Panc1 (cell line): Measurements from ENCODE around the gene LZTS3. TPM values are rescaled to one million over a fixed set of nuclear protein-coding genes. Genes with fewer than 3 reads are reported as not detected.

Source experiments
- ATAC-seq: fragments of 200-7000 bp; cut with Tn5 transposase; 2 replicates; pipeline ENCODE4 v1.9.1; 2020; ENCODE audit warnings: mild to moderate bottlenecking, moderate library complexity
- BruUV-seq: library from RNA; stranded (reverse); fragments of 400-500 nt; replicated peaks from 2 replicates; lab custom pipeline; 2021; lab: Mats Ljungman, UMichigan
- CTCF ChIA-PET: fragments of 300-600 bp; sonication (Branson Sonifier 250); formaldehyde crosslinking; loops from one replicate; lab custom pipeline; 2022; ENCODE audit warnings: antibody characterized with exemption; lab: Charles Lee
- POLR2A ChIA-PET: fragments of 300-600 bp; sonication (Branson Sonifier 250); formaldehyde crosslinking; loops from one replicate; lab custom pipeline; 2022; ENCODE audit warnings: antibody characterized with exemption; lab: Charles Lee
- DNase-seq: peaks from one replicate; pipeline ENCODE4 v3.0.0-alpha.2; 2010; ENCODE audit warnings: low read depth, low spot score
- H3K27ac ChIP-seq: 2 replicates; pipeline ENCODE4 v1.5.1; 2011; ENCODE audit warnings: mild to moderate bottlenecking, low read length, inconsistent platforms
- H3K27me3 ChIP-seq: fragments of 200-500 bp; sonication (Bioruptor generic); 2 replicates; pipeline ENCODE4 v1.6.0; 2014; ENCODE audit warnings: low read length, inconsistent platforms; ENCODE audit not compliant: control insufficient read depth, insufficient read depth
- H3K36me3 ChIP-seq: fragments of 200-500 bp; sonication (Bioruptor generic); 2 replicates; pipeline ENCODE4 v1.5.1; 2014; ENCODE audit warnings: inconsistent platforms, mild to moderate bottlenecking, low read length, moderate library complexity; ENCODE audit not compliant: control insufficient read depth, insufficient read depth
- H3K4me1 ChIP-seq: 2 replicates; pipeline ENCODE4 v1.5.1; 2011; ENCODE audit warnings: inconsistent platforms, mild to moderate bottlenecking, low read length, moderate library complexity; ENCODE audit not compliant: control insufficient read depth, insufficient read depth
- H3K4me3 ChIP-seq, 2 experiments: 2 replicates each; pipeline ENCODE4 v1.5.1; 2011 to 2012; ENCODE audit warnings: low read depth in 2 of 2, low read length in 2 of 2, mild to moderate bottlenecking in 2 of 2, inconsistent platforms in 1 of 2, moderate library complexity in 1 of 2
- H3K9me3 ChIP-seq: fragments of 200-500 bp; sonication (Bioruptor generic); 2 replicates; pipeline ENCODE4 v1.5.1; 2014; ENCODE audit warnings: low read depth, mild to moderate bottlenecking, inconsistent platforms, low read length, moderate library complexity; ENCODE audit not compliant: control insufficient read depth, insufficient read depth
- POLR2AphosphoS5 ChIP-seq: IDR thresholded peaks from 2 replicates; pipeline ENCODE4 v1.6.1; 2012; ENCODE audit warnings: mild to moderate bottlenecking, low read depth, low read length, moderate library complexity
- SIN3A ChIP-seq: IDR thresholded peaks from 2 replicates; pipeline ENCODE4 v1.6.1; 2012; ENCODE audit warnings: low read depth, mild to moderate bottlenecking, low read length, moderate library complexity, borderline replicate concordance; ENCODE audit not compliant: insufficient read depth
- TCF7L2 ChIP-seq: IDR thresholded peaks from 2 replicates; pipeline ENCODE4 v1.6.1; 2011; ENCODE audit warnings: mild to moderate bottlenecking, low read depth, low read length, inconsistent platforms
- in situ Hi-C: cut with HindIII; loops from 2 replicates; pipeline ENCODE4 v1.10.0; 2016; ENCODE audit warnings: low sequenced_read_pairs, low pct_unique_long_range_greater_than_20kb
- intact Hi-C: fragments of 100-400 bp; cut with micrococcal nuclease; formaldehyde crosslinking; loops from one replicate; pipeline ENCODE4 v1.10.0; 2022; ENCODE audit not compliant: unreplicated experiment
- total RNA-seq: library from RNA; stranded (reverse); gene quantifications from one replicate; pipeline ENCODE4 v1.2.1, GENCODE V29; 2021; ENCODE audit not compliant: unreplicated experiment
- TF ChIP-seq, protein P1 (sequence below), 2 experiments: IDR thresholded peaks; 2 replicates each; pipeline ENCODE4 v1.6.1; 2011 to 2012; ENCODE audit warnings: low read depth in 2 of 2, control low read depth in 1 of 2, low read length in 1 of 2, mild to moderate bottlenecking in 1 of 2, moderate library complexity in 1 of 2; ENCODE audit not compliant: insufficient read depth in 1 of 2
- TF ChIP-seq, protein P2 (sequence below): fragments of 450-650 bp; IDR thresholded peaks from 2 replicates; pipeline ENCODE4 v1.5.1; 2017; ENCODE audit warnings: mild to moderate bottlenecking

LZTS3 gene
- total RNA-seq, 1 experiment from 2014 or later = 5.2 TPM

DNA sequence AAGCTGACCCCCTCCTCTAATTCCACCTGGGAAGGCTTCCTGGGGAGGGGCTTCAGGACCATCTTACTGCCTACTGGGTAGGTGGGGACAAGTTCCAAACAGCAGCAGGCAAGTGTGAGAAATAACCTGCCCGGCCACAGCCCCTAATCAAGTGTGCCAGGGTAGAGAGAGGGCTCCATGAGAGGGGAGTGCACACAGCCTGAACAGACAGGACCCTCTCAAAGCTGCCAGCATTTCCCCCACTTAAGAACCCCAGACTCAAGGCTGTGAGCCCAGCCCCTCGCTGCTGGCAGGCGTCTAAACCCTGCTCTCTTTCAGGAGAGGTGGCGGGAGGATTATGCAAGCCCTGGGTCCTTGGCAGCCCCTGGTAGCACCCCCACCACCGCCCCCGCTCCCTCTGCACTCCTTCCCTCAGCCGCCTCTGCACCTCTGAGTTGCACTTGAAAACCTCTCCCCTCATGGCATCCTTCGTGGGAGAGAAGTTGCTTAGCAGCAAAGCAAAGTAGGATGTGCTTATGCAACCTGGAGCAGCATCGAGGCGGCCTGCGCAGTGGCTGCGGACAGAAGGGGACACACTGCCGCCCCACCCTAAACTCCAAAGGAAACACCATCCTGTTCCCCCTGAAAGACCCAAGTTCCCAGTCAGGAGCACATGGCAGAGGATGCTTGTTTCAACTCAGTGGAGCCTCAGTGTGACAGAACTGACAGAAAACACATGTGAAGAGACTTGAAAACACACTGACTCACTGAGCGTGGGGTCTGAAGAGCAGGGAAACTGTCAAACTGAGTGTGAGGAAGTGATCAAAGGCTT lies 20.7 kb upstream of the LZTS3 start:
- Histone ChIP-seq H3K4me3 (no peak overlapping the region), H3K27me3 (no peaks in the 10 kb centered on the region), H3K4me1 (no peaks in the 10 kb centered on the region), H3K36me3 (peaks cover 2% of the 10 kb centered on the region; the same call in 1 of the 2 replicates), H3K9me3 (no peaks in the 10 kb centered on the region), H3K27ac (no peak overlapping the region)
- ChIA-PET POLR2A (no interaction called here), CTCF (no interaction called here)
- DNase-seq (no peak), ATAC-seq (no peak)
- no TSS peak for BruUV-seq
- no peak for TF ChIP-seq POLR2AphosphoS5
- TF ChIP-seq, protein P1, sequence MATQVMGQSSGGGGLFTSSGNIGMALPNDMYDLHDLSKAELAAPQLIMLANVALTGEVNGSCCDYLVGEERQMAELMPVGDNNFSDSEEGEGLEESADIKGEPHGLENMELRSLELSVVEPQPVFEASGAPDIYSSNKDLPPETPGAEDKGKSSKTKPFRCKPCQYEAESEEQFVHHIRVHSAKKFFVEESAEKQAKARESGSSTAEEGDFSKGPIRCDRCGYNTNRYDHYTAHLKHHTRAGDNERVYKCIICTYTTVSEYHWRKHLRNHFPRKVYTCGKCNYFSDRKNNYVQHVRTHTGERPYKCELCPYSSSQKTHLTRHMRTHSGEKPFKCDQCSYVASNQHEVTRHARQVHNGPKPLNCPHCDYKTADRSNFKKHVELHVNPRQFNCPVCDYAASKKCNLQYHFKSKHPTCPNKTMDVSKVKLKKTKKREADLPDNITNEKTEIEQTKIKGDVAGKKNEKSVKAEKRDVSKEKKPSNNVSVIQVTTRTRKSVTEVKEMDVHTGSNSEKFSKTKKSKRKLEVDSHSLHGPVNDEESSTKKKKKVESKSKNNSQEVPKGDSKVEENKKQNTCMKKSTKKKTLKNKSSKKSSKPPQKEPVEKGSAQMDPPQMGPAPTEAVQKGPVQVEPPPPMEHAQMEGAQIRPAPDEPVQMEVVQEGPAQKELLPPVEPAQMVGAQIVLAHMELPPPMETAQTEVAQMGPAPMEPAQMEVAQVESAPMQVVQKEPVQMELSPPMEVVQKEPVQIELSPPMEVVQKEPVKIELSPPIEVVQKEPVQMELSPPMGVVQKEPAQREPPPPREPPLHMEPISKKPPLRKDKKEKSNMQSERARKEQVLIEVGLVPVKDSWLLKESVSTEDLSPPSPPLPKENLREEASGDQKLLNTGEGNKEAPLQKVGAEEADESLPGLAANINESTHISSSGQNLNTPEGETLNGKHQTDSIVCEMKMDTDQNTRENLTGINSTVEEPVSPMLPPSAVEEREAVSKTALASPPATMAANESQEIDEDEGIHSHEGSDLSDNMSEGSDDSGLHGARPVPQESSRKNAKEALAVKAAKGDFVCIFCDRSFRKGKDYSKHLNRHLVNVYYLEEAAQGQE (IDR thresholded peaks at IDR 0.05; ENCODE audit: insufficient read depth in 1 of 2, low read depth in 2 of 2, low read length in 1 of 2) = no peak
- in situ Hi-C loops (no loop called here), intact Hi-C loops (no loop called here)

DNA sequence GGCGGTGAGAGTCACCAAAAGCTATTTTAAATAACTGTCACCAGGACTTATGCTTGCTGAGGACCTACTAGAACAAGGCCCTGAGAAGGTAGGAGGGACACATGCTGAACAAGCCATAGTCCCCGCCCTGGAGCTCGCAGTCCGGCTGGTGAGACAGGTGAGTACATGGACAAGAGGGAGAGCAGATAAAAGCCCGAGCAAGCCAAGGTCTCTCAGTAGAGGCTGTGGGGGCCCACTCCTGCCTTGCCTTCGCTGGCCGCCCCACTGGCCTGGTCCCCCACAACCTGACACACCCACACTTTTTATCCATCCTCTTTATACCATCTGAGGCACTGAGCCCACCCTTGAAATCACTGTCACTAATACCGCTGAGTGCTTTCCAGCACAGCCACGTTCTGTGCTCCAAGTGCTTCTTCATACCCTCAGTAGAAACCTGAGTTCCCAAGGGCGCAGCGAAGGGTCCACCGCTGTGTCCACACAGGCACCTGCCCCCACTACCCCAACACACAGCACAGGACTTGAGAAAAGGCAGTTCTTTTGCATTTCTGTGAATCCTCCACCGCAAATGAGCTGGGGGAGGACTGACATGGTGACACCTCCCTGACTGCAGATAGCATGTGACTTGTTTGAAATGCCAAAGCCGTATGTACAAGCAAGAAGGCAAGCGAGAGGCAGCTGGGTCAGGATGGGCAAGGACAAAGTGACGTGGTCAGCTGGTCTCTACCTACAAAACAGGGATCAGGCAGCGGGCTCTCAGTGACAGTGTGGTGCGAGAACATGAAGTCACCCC lies 19.1 kb upstream of the LZTS3 start:
- CTCF ChIA-PET = no interaction called here
- 0 out of 2 replicates have a peak, but pooled peaks cover 2% of the 10 kb centered on the region for H3K36me3 ChIP-seq

More for the DNA sequence above, 19.1 kb upstream of the LZTS3 start:
- no peaks in the 10 kb centered on the region for H3K9me3 ChIP-seq
- no peak for TF ChIP-seq SIN3A
- TF ChIP-seq, protein P2, sequence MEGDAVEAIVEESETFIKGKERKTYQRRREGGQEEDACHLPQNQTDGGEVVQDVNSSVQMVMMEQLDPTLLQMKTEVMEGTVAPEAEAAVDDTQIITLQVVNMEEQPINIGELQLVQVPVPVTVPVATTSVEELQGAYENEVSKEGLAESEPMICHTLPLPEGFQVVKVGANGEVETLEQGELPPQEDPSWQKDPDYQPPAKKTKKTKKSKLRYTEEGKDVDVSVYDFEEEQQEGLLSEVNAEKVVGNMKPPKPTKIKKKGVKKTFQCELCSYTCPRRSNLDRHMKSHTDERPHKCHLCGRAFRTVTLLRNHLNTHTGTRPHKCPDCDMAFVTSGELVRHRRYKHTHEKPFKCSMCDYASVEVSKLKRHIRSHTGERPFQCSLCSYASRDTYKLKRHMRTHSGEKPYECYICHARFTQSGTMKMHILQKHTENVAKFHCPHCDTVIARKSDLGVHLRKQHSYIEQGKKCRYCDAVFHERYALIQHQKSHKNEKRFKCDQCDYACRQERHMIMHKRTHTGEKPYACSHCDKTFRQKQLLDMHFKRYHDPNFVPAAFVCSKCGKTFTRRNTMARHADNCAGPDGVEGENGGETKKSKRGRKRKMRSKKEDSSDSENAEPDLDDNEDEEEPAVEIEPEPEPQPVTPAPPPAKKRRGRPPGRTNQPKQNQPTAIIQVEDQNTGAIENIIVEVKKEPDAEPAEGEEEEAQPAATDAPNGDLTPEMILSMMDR = no peak
- no peak for TF ChIP-seq POLR2AphosphoS5
- TF ChIP-seq, protein P1 (IDR thresholded peaks at IDR 0.05; ENCODE audit: insufficient read depth in 1 of 2, low read depth in 2 of 2, low read length in 1 of 2) = no peak
- TF ChIP-seq TCF7L2 = no peak
- H3K27me3 ChIP-seq = no peaks in the 10 kb centered on the region
- no TSS peak for BruUV-seq
- H3K27ac ChIP-seq = no peak overlapping the region
- DNase-seq = no peak
- no peak for ATAC-seq
- intact Hi-C loops = no loop called here
- POLR2A ChIA-PET = no interaction called here
- in situ Hi-C loops = no loop called here
- H3K4me3 ChIP-seq = no peak overlapping the region
- no peaks in the 10 kb centered on the region for H3K4me1 ChIP-seq
